Loucy (cell line): ENCODE data around the gene IL20RA.
A peak's percentile ranks its signal among the peaks of the same experiment; 100 is the strongest.

Source experiments
- H2AFZ ChIP-seq: fragments of 200-600 bp; sonication (generic); 2 replicates; pipeline ENCODE4 v1.6.0; 2016; ENCODE audit warnings: antibody characterized with exemption, mild to moderate bottlenecking, low read length, moderate library complexity
- H3F3A ChIP-seq: fragments of 200-600 bp; 2 replicates; pipeline ENCODE4 v1.6.0; 2016; ENCODE audit warnings: antibody characterized with exemption, low read depth, mild to moderate bottlenecking
- H3K27me3 ChIP-seq: fragments of 200-600 bp; sonication (generic); 2 replicates; pipeline ENCODE4 v1.6.1; 2014; ENCODE audit warnings: low read length, mild to moderate bottlenecking; ENCODE audit not compliant: insufficient read depth, poor library complexity, severe bottlenecking
- H3K36me3 ChIP-seq: fragments of 200-600 bp; sonication (generic); 2 replicates; pipeline ENCODE4 v1.6.1; 2016; ENCODE audit warnings: low read length; ENCODE audit not compliant: insufficient read depth
- H3K4me1 ChIP-seq: fragments of 200-600 bp; sonication (generic); 2 replicates; pipeline ENCODE4 v1.5.1; 2014; ENCODE audit warnings: low read length, mild to moderate bottlenecking; ENCODE audit not compliant: insufficient read depth, poor library complexity, severe bottlenecking
- H3K4me2 ChIP-seq: fragments of 200-600 bp; sonication (generic); 2 replicates; pipeline ENCODE4 v1.6.0; 2014; ENCODE audit warnings: antibody characterized with exemption, low read length, low read depth, mild to moderate bottlenecking; ENCODE audit not compliant: poor library complexity, severe bottlenecking
- H3K4me3 ChIP-seq: fragments of 200-600 bp; sonication (generic); 2 replicates; pipeline ENCODE4 v1.5.1; 2014; ENCODE audit warnings: low read length, mild to moderate bottlenecking, mixed read lengths; ENCODE audit not compliant: poor library complexity, severe bottlenecking
- H3K79me2 ChIP-seq: fragments of 200-600 bp; sonication (generic); 2 replicates; pipeline ENCODE4 v1.6.1; 2014; ENCODE audit warnings: low read length; ENCODE audit not compliant: insufficient read depth
- H3K9ac ChIP-seq: fragments of 200-600 bp; sonication (generic); 2 replicates; pipeline ENCODE4 v1.6.0; 2014; ENCODE audit warnings: mild to moderate bottlenecking, low read depth, low read length, moderate library complexity; ENCODE audit not compliant: poor library complexity, severe bottlenecking
- H3K9me2 ChIP-seq: fragments of 200-600 bp; sonication (generic); replicated peaks from 2 replicates; pipeline ENCODE4 v1.6.1; 2016; ENCODE audit warnings: low read depth, low read length, mixed read lengths
- H3K9me3 ChIP-seq: fragments of 200-600 bp; sonication (generic); 2 replicates; pipeline ENCODE4 v1.6.1; 2014; ENCODE audit warnings: mild to moderate bottlenecking, antibody characterized with exemption, low read length, low read depth; ENCODE audit not compliant: insufficient read depth
- H4K20me1 ChIP-seq: fragments of 200-600 bp; sonication (generic); 2 replicates; pipeline ENCODE4 v1.6.0; 2014; ENCODE audit warnings: antibody characterized with exemption, low read length, mild to moderate bottlenecking; ENCODE audit not compliant: insufficient read depth, poor library complexity, severe bottlenecking
- EZH2phosphoT487 ChIP-seq: fragments of 200-600 bp; IDR thresholded peaks from 2 replicates; pipeline ENCODE4 v1.6.1; 2018; ENCODE audit warnings: antibody characterized with exemption, mild to moderate bottlenecking, moderate library complexity, borderline replicate concordance
- TF ChIP-seq, protein P1 (sequence below): fragments of 200-600 bp; sonication (generic); conservative IDR thresholded peaks from 2 replicates; pipeline ENCODE4 v1.5.1; 2014; ENCODE audit warnings: mild to moderate bottlenecking, antibody characterized with exemption, low read length

IL20RA gene

DNA sequence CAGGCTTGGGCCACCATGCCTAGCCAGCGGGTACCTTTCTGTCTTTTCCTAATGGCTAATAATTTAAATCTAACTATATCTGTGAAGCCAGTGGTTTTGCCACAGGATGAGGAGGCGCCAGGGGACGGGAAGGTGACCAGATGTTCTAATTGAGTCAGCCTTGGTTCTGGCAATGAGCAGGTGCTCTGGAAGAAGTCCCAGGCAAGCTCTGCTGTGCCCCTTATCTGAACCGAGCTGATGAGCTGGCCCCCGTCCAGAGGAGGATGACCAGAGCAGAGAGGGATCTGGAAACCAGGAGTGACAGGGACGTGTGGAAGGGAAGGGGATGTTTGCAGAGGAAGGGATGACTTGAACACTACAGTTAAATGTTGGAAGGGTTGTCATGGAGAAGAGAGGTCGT is 75.9 kb downstream of the IL20RA start:
- no peak overlapping the region for H3K4me3 ChIP-seq
- H3K9ac ChIP-seq: no peak overlapping the region
- H3K27me3 ChIP-seq: peaks cover 5% of the 10 kb centered on the region
- TF ChIP-seq, protein P1, sequence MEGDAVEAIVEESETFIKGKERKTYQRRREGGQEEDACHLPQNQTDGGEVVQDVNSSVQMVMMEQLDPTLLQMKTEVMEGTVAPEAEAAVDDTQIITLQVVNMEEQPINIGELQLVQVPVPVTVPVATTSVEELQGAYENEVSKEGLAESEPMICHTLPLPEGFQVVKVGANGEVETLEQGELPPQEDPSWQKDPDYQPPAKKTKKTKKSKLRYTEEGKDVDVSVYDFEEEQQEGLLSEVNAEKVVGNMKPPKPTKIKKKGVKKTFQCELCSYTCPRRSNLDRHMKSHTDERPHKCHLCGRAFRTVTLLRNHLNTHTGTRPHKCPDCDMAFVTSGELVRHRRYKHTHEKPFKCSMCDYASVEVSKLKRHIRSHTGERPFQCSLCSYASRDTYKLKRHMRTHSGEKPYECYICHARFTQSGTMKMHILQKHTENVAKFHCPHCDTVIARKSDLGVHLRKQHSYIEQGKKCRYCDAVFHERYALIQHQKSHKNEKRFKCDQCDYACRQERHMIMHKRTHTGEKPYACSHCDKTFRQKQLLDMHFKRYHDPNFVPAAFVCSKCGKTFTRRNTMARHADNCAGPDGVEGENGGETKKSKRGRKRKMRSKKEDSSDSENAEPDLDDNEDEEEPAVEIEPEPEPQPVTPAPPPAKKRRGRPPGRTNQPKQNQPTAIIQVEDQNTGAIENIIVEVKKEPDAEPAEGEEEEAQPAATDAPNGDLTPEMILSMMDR: no peak
- TF ChIP-seq EZH2phosphoT487: no peak
- no peaks in the 10 kb centered on the region for H3K9me3 ChIP-seq
- no peaks in the 10 kb centered on the region for H3K79me2 ChIP-seq
- no peaks in the 10 kb centered on the region for H4K20me1 ChIP-seq
- H3K36me3 ChIP-seq: no peaks in the 10 kb centered on the region
- H3K4me2 ChIP-seq: no peak overlapping the region
- H3F3A ChIP-seq: no peaks in the 10 kb centered on the region
- no peaks in the 10 kb centered on the region for H3K9me2 ChIP-seq
- H3K4me1 ChIP-seq: no peaks in the 10 kb centered on the region
- no peak overlapping the region for H2AFZ ChIP-seq

DNA sequence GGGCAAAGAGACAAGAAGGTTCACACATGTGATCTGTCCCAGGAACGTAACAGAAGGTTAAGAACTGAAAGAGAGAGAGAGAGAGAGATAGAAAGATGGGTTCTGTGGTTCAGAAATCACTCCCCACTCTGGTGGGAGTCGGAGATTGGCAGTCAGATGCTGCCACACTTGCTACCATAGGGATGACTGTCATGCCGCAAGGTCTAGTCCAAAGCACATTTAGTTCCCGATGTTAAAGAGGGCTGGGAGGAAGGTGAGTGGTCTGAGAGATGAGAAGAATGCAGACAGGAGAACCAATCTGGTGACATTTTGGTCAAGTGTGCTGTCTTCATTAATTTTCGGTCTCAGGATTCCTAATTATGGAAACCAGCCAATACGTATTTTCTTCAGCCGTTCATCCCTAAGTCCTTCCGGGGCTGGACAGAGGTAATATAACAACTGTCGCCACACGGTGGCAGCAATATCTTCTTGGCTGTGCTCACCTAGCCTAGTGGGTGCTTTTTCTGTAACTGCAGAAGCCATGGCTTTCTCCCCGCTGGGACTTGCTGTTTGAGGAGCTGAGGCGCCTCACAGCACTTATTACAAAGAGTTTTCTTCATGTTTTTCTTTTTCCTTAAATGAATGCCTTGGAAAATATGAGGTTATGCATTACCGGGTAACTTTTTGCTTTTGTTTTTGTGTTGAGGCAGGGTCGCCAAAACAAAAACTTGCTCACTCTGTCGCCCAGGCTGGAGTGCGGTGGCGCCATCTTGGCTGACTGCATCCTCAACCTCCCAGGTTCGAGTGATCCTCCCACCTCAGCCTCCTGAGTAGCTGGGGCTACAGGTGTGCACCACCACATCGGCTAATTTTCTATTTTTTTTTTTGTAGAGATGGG is 76.7 kb downstream of the IL20RA start:
- Histone ChIP-seq H3K27me3 (no peaks in the 10 kb centered on the region), H3K79me2 (no peaks in the 10 kb centered on the region), H3K36me3 (no peaks in the 10 kb centered on the region), H3K9me2 (no peaks in the 10 kb centered on the region), H3K4me1 (no peaks in the 10 kb centered on the region), H3F3A (no peaks in the 10 kb centered on the region), H3K9me3 (no peaks in the 10 kb centered on the region), H3K4me3 (no peak overlapping the region), H3K4me2 (no peak overlapping the region), H2AFZ (peak overlapping the region; percentile 61), H3K9ac (no peak overlapping the region), H4K20me1 (no peaks in the 10 kb centered on the region)
- TF ChIP-seq, protein P1: peak; percentile 81
- no peak for TF ChIP-seq EZH2phosphoT487

DNA sequence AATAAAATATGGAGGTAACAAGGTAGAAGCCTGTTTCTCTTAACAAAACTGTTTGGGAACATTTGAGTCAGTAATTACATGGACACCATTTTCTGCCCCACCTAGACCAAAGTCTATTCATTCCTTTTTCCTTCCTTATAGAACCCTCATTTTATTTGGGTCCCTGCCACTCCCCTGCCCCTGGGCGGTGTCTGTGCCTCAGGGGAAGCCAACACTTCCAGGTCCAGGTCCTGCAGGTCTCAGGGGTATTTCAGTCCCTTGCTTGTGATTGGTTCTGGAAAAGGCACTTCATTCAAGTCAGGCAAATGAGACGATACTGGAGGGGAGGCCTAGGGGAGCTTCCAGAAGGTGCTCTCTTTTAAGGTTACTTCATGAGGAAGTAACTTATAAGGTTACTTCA is 80.4 kb downstream of the IL20RA start:
- TF ChIP-seq, protein P1: no peak
- no peak for TF ChIP-seq EZH2phosphoT487
- no peak overlapping the region for H3K4me3 ChIP-seq
- H3K9me3 ChIP-seq: no peaks in the 10 kb centered on the region
- H3F3A ChIP-seq: no peaks in the 10 kb centered on the region
- no peaks in the 10 kb centered on the region for H3K36me3 ChIP-seq
- H3K27me3 ChIP-seq: no peaks in the 10 kb centered on the region
- no peaks in the 10 kb centered on the region for H3K4me1 ChIP-seq
- no peak overlapping the region for H2AFZ ChIP-seq
- H3K79me2 ChIP-seq: no peaks in the 10 kb centered on the region
- H3K9me2 ChIP-seq: no peaks in the 10 kb centered on the region
- no peak overlapping the region for H3K9ac ChIP-seq
- no peak overlapping the region for H3K4me2 ChIP-seq
- no peaks in the 10 kb centered on the region for H4K20me1 ChIP-seq
